Hepatocyte (in vitro differentiated cells): ENCODE results near the gene ZNF302. TPM values are rescaled to one million over a fixed set of nuclear protein-coding genes. Genes with fewer than 3 reads are reported as not detected.

Experiments
- DNase-seq: peaks from one replicate; pipeline ENCODE4 v3.0.0-alpha.2; 2016; ENCODE audit warnings: low spot score
- H2AFZ ChIP-seq: fragments of 200-600 bp; sonication (generic); 2 replicates; pipeline ENCODE4 v1.6.0; 2016; ENCODE audit warnings: antibody characterized with exemption, mild to moderate bottlenecking
- H3K27ac ChIP-seq: fragments of 200-600 bp; sonication (generic); 2 replicates; pipeline ENCODE4 v1.5.1; 2016; ENCODE audit warnings: mild to moderate bottlenecking
- H3K27me3 ChIP-seq: fragments of 200-600 bp; sonication (generic); 2 replicates; pipeline ENCODE4 v1.6.1; 2016
- H3K36me3 ChIP-seq: fragments of 200-600 bp; sonication (generic); replicated peaks from 2 replicates; pipeline ENCODE4 v1.5.1; 2016; ENCODE audit warnings: low read depth; ENCODE audit not compliant: insufficient read depth
- H3K4me1 ChIP-seq: fragments of 200-600 bp; sonication (generic); 2 replicates; pipeline ENCODE4 v1.5.1; 2016; ENCODE audit warnings: mild to moderate bottlenecking, moderate library complexity; ENCODE audit not compliant: insufficient read depth
- H3K4me2 ChIP-seq: fragments of 200-600 bp; sonication (generic); 2 replicates; pipeline ENCODE4 v1.6.0; 2016
- H3K4me3 ChIP-seq: fragments of 200-600 bp; sonication (generic); 2 replicates; pipeline ENCODE4 v1.5.1; 2016; ENCODE audit warnings: mild to moderate bottlenecking
- H3K79me2 ChIP-seq: fragments of 200-600 bp; sonication (generic); 2 replicates; pipeline ENCODE4 v1.6.0; 2017; ENCODE audit warnings: mild to moderate bottlenecking
- H3K9me2 ChIP-seq: fragments of 200-600 bp; sonication (generic); replicated peaks from 2 replicates; pipeline ENCODE4 v1.6.0; 2017; ENCODE audit warnings: mild to moderate bottlenecking; ENCODE audit not compliant: insufficient read depth
- H3K9me3 ChIP-seq: fragments of 200-600 bp; sonication (generic); 2 replicates; pipeline ENCODE4 v1.5.1; 2016; ENCODE audit warnings: low read depth, mild to moderate bottlenecking
- H4K20me1 ChIP-seq: fragments of 200-600 bp; sonication (generic); 2 replicates; pipeline ENCODE4 v1.6.0; 2016; ENCODE audit warnings: mild to moderate bottlenecking; ENCODE audit not compliant: insufficient read depth, poor library complexity, severe bottlenecking
- CTCF ChIP-seq: fragments of 200-600 bp; sonication (generic); IDR thresholded peaks from 2 replicates; pipeline ENCODE4 v1.5.1; 2016; ENCODE audit warnings: antibody characterized with exemption, mild to moderate bottlenecking; ENCODE audit not compliant: poor library complexity
- EZH2 ChIP-seq: fragments of 200-600 bp; sonication (generic); IDR thresholded peaks from 2 replicates; pipeline ENCODE4 v1.6.1; 2016; ENCODE audit warnings: antibody characterized with exemption, mild to moderate bottlenecking, borderline replicate concordance
- EZH2phosphoT487 ChIP-seq: fragments of 200-600 bp; sonication (generic); IDR thresholded peaks from one replicate; pipeline ENCODE4 v1.6.1; 2018; ENCODE audit warnings: antibody characterized with exemption, mild to moderate bottlenecking, low read depth, moderate library complexity; ENCODE audit not compliant: unreplicated experiment, severe bottlenecking
- WGBS: methylation state at CpG from one replicate; pipeline ENCODE4 v1.1.6; 2016; ENCODE audit warnings: low lambda C conversion rate; ENCODE audit errors: missing lambda C conversion rate; 5-methylcytosine and 5-hydroxymethylcytosine counted together
- polyA plus RNA-seq: library from polyadenylated mRNA; unstranded; fragments of >200 nt; fragmentation: Nextera tagmentation; extraction: Ambion mirVana; gene quantifications from 2 replicates; pipeline ENCODE4 v1.2.1, GENCODE V29; 2016
- total RNA-seq: library from RNA; depleted of rRNA; stranded (reverse); fragments of >200 nt; gene quantifications from 2 replicates; pipeline ENCODE4 v1.2.3, GENCODE V29; 2014

ZNF302 gene
- total and polyA plus RNA-seq, 2 experiments from 2014 or later: 19.5 to 29.1 TPM

- 87% methylated on average over 4 of the region's 4 CpGs for WGBS
- no peak overlapping the region for H3K4me3 ChIP-seq
- H2AFZ ChIP-seq: no peak overlapping the region
- no peaks in the 10 kb centered on the region for H3K36me3 ChIP-seq
- DNase-seq: no peak
- H3K4me1 ChIP-seq: no peaks in the 10 kb centered on the region
- H3K27ac ChIP-seq: no peak overlapping the region
- H3K79me2 ChIP-seq: no peaks in the 10 kb centered on the region
- no peaks in the 10 kb centered on the region for H3K9me2 ChIP-seq
- H3K27me3 ChIP-seq: no peaks in the 10 kb centered on the region
- no peaks in the 10 kb centered on the region for H4K20me1 ChIP-seq
- no peak for TF ChIP-seq EZH2phosphoT487
- TF ChIP-seq EZH2: no peak
- no peak for TF ChIP-seq CTCF
- no peaks in the 10 kb centered on the region for H3K9me3 ChIP-seq
- H3K4me2 ChIP-seq: no peak overlapping the region
These were observed 35.2 kb upstream of the ZNF302 start for GRCh38 chr19:34642241-34642640.

- Histone ChIP-seq H3K9me3 (no peaks in the 10 kb centered on the region), H4K20me1 (no peaks in the 10 kb centered on the region), H3K4me3 (no peak overlapping the region), H3K9me2 (no peaks in the 10 kb centered on the region), H3K4me1 (no peaks in the 10 kb centered on the region), H3K79me2 (no peaks in the 10 kb centered on the region), H2AFZ (no peak overlapping the region), H3K36me3 (no peaks in the 10 kb centered on the region), H3K27ac (no peak overlapping the region), H3K4me2 (no peak overlapping the region), H3K27me3 (no peaks in the 10 kb centered on the region)
- TF ChIP-seq EZH2phosphoT487: no peak
- TF ChIP-seq EZH2: no peak
- no peak for TF ChIP-seq CTCF
- 73% methylated on average over 10 of the region's 10 CpGs for WGBS
- DNase-seq: no peak
These were observed 32.5 kb upstream of the ZNF302 start for GRCh38 chr19:34644991-34645461.

GRCh38 chr19:34645551-34645950, 31.9 kb upstream of the ZNF302 start:
- 53% methylated on average over 5 of the region's 5 CpGs for WGBS
- Histone ChIP-seq H3K4me3 (no peak overlapping the region), H3K27me3 (no peaks in the 10 kb centered on the region), H4K20me1 (no peaks in the 10 kb centered on the region), H3K4me1 (no peaks in the 10 kb centered on the region), H3K9me3 (no peaks in the 10 kb centered on the region), H2AFZ (no peak overlapping the region), H3K9me2 (no peaks in the 10 kb centered on the region), H3K4me2 (no peak overlapping the region), H3K36me3 (no peaks in the 10 kb centered on the region), H3K27ac (no peak overlapping the region), H3K79me2 (no peaks in the 10 kb centered on the region)
- TF ChIP-seq CTCF (no peak), EZH2 (no peak), EZH2phosphoT487 (no peak)
- DNase-seq: no peak
